RWPE2 (cell line): ENCODE results near the gene MTERF2.

ENCODE experiments used
- ATAC-seq: fragments of 200-7000 bp; cut with Tn5 transposase; 3 replicates; pipeline ENCODE4 v1.9.1; 2021; ENCODE audit warnings: low read depth
- DNase-seq: peaks from one replicate; pipeline ENCODE4 v3.0.0-alpha.2; 2020; ENCODE audit warnings: low spot score
- H3K27ac ChIP-seq: fragments of 450-650 bp; 2 replicates; pipeline ENCODE4 v1.5.1; 2017; ENCODE audit warnings: mild to moderate bottlenecking; ENCODE audit not compliant: poor library complexity, severe bottlenecking
- H3K27me3 ChIP-seq: fragments of 250-450 bp; sonication (Bioruptor Pico); 2 replicates; pipeline ENCODE4 v1.5.1; 2021; ENCODE audit warnings: mild to moderate bottlenecking, moderate library complexity; ENCODE audit not compliant: insufficient read depth, poor library complexity, severe bottlenecking
- H3K36me3 ChIP-seq: fragments of 250-450 bp; sonication (Bioruptor Pico); 2 replicates; pipeline ENCODE4 v1.5.1; 2020; ENCODE audit warnings: low read depth, mild to moderate bottlenecking, moderate library complexity
- H3K4me1 ChIP-seq: fragments of 250-450 bp; sonication (Bioruptor Pico); 2 replicates; pipeline ENCODE4 v1.5.1; 2021; ENCODE audit warnings: mild to moderate bottlenecking, moderate library complexity; ENCODE audit not compliant: insufficient read depth, poor library complexity, severe bottlenecking
- H3K4me3 ChIP-seq: fragments of 250-450 bp; sonication (Bioruptor Pico); 2 replicates; pipeline ENCODE4 v1.5.1; 2021; ENCODE audit warnings: mild to moderate bottlenecking, moderate library complexity; ENCODE audit not compliant: severe bottlenecking
- H3K9me3 ChIP-seq: fragments of 250-450 bp; sonication (Bioruptor Pico); 2 replicates; pipeline ENCODE4 v1.5.1; 2021; ENCODE audit warnings: mild to moderate bottlenecking, moderate library complexity; ENCODE audit not compliant: severe bottlenecking
- TF ChIP-seq, protein P1 (sequence below): fragments of 450-650 bp; IDR thresholded peaks from one replicate; pipeline ENCODE4 v1.5.1; 2017; ENCODE audit warnings: mild to moderate bottlenecking, moderate library complexity; ENCODE audit not compliant: poor library complexity, severe bottlenecking

Gene MTERF2, protein sequence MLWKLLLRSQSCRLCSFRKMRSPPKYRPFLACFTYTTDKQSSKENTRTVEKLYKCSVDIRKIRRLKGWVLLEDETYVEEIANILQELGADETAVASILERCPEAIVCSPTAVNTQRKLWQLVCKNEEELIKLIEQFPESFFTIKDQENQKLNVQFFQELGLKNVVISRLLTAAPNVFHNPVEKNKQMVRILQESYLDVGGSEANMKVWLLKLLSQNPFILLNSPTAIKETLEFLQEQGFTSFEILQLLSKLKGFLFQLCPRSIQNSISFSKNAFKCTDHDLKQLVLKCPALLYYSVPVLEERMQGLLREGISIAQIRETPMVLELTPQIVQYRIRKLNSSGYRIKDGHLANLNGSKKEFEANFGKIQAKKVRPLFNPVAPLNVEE

GRCh38 chr12:106986625-106987389, at the start of gene MTERF2:
Gene MTERF2, minus strand, starts transcription at chr12:106987146. Its CDS starts 8,432 bp downstream, at chr12:106978714.
- Histone ChIP-seq H3K4me3 (peak within 1 kb of the TSS; percentile 87), H3K36me3 (peaks cover 15% of the 10 kb centered on the region), H3K4me1 (peaks cover 5% of the 10 kb centered on the region), H3K27ac (peak within 1 kb of the TSS; percentile 15), H3K27me3 (no peaks in the 10 kb centered on the region), H3K9me3 (no peaks in the 10 kb centered on the region)
- DNase-seq (peak; percentile 90), ATAC-seq (peak; percentile 97)
- TF ChIP-seq, protein P1, sequence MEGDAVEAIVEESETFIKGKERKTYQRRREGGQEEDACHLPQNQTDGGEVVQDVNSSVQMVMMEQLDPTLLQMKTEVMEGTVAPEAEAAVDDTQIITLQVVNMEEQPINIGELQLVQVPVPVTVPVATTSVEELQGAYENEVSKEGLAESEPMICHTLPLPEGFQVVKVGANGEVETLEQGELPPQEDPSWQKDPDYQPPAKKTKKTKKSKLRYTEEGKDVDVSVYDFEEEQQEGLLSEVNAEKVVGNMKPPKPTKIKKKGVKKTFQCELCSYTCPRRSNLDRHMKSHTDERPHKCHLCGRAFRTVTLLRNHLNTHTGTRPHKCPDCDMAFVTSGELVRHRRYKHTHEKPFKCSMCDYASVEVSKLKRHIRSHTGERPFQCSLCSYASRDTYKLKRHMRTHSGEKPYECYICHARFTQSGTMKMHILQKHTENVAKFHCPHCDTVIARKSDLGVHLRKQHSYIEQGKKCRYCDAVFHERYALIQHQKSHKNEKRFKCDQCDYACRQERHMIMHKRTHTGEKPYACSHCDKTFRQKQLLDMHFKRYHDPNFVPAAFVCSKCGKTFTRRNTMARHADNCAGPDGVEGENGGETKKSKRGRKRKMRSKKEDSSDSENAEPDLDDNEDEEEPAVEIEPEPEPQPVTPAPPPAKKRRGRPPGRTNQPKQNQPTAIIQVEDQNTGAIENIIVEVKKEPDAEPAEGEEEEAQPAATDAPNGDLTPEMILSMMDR = no peak

DNA sequence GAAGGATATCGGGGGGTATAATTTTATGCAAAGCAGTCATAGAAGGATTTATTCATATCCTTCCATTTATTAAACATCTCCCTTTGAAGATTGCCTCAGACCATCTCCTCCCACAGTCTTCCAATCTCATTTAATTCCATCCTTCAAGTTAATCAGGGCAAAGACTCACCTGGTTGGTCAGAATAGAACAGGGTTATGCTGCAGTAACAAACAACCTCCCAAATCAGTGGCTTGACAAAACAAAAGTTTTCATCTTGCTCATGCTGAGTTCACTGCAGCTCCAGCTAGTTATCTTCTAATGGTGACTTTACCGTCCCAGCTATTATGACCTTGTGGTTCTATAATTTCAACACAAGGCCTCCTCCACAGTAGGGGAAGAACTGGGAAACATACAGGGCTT, 48.8 kb upstream of the MTERF2 start:
- no peak overlapping the region for H3K4me3 ChIP-seq
- H3K4me1 ChIP-seq = no peaks in the 10 kb centered on the region
- H3K36me3 ChIP-seq = no peaks in the 10 kb centered on the region
- DNase-seq = no peak
- no peak for ATAC-seq
- TF ChIP-seq, protein P1 = no peak
- no peaks in the 10 kb centered on the region for H3K9me3 ChIP-seq
- H3K27ac ChIP-seq = no peak overlapping the region
- no peaks in the 10 kb centered on the region for H3K27me3 ChIP-seq

DNA sequence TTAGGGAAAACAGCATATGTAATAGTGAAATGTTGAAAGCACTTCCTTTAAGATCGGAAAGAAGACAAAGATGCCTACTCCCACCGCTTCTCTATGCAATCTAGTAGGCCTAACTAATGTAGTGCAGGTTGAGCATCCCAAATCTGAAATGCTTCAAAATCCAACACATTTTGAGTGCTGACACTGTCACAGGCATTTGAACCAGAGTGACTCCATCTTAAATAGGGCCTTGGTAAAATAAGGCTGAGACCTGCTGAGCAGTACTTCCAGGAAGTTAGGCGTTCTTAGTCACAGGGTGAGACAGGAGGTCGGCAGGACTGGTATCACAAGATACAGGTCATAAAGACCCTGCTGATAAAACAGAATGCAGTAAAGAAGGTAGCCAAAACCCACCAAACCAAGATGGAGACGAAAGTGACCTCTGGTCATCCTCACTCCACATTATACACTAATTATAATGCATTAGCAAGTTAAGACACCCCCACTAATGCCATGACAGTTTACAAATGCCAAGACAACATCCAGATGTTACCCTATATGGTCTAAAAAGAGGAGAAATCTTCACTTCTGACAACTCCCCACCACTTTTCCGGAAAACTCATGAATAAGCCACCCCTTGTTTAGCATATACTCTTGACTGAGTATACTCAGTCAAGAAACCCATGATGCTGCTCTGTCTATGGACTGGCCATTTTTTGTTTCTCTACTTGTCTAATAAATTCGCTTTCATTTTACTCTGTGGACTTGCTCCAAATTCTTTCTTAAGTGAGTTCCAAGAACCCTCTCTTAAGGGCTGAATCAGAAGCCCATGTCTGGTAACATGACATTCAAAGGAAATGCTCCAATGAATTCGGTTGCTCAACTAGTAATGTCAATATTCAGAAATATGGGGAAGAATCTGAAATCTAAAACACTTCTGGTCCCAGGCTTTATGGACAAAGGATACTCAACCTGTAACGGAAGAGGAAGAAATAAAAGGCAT, 47.1 kb upstream of the MTERF2 start:
- TF ChIP-seq, protein P1 = no peak
- Histone ChIP-seq H3K27ac (no peak overlapping the region), H3K4me1 (no peaks in the 10 kb centered on the region), H3K36me3 (no peaks in the 10 kb centered on the region), H3K4me3 (no peak overlapping the region), H3K9me3 (no peaks in the 10 kb centered on the region), H3K27me3 (no peaks in the 10 kb centered on the region)
- no peak for DNase-seq
- ATAC-seq = no peak

DNA sequence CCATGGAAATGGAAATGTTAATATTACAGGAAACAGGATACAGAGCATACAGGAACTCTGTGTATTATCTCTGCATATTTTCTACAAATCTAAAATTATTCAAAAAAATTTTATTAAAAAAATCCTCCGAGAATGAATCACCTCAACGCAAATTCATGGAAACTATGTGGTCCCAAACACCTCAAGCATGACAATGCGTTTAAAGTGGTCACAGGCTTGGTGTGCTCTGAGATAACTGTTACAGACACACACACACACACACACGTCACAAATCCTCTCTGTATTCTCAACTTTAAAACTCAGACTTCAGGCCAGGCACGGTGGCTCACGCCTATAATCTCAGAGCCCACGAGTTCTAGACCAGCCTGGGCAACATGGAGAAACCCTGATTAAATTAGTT, 45.3 kb upstream of the MTERF2 start:
- H3K27me3 ChIP-seq = no peaks in the 10 kb centered on the region
- TF ChIP-seq, protein P1 = no peak
- DNase-seq (no peak), ATAC-seq (no peak)
- H3K27ac ChIP-seq = no peak overlapping the region
- H3K4me1 ChIP-seq = peaks cover 13% of the 10 kb centered on the region
- H3K9me3 ChIP-seq = no peaks in the 10 kb centered on the region
- no peaks in the 10 kb centered on the region for H3K36me3 ChIP-seq
- H3K4me3 ChIP-seq = no peak overlapping the region
